GM20000 (cell line): ENCODE measurements around the gene NPDC1.

Experiments
- DNase-seq: peaks from one replicate; pipeline ENCODE4 v3.0.0; 2012; ENCODE audit warnings: low spot score
- CTCF ChIP-seq: IDR thresholded peaks from 2 replicates; pipeline ENCODE4 v1.5.1; 2012; ENCODE audit warnings: mild to moderate bottlenecking, control low read depth; ENCODE audit errors: extremely low read depth, missing control alignments

Gene NPDC1

GRCh38 chr9:137062384-137062783, 16.4 kb upstream of the NPDC1 start:
- TF ChIP-seq CTCF: no peak
- no peak for DNase-seq

GRCh38 chr9:137058521-137059234, 12.7 kb upstream of the NPDC1 start:
- no peak for TF ChIP-seq CTCF
- no peak for DNase-seq

- TF ChIP-seq CTCF: no peak
- DNase-seq: no peak
These were observed 11.6 kb upstream of the NPDC1 start for GRCh38 chr9:137057545-137057944.

GRCh38 chr9:137056739-137057415, 10.9 kb upstream of the NPDC1 start:
- no peak for DNase-seq
- no peak for TF ChIP-seq CTCF

GRCh38 chr9:137055385-137056364, 9.7 kb upstream of the NPDC1 start:
- no peak for DNase-seq
- no peak for TF ChIP-seq CTCF

GRCh38 chr9:137054932-137055384, 9.0 kb upstream of the NPDC1 start:
- TF ChIP-seq CTCF: no peak
- no peak for DNase-seq
